PC-9 (cell line): Measurements from ENCODE around the gene DNAJC7. TPM values are rescaled to one million over a fixed set of nuclear protein-coding genes. Genes with fewer than 3 reads are reported as not detected.

Source experiments
- BruUV-seq: library from RNA; stranded (reverse); fragments of 400-500 nt; replicated peaks from 2 replicates; lab custom pipeline; 2021; lab: Mats Ljungman, UMichigan
- CTCF ChIA-PET: fragments of 300-600 bp; sonication (Branson Sonifier 250); formaldehyde crosslinking; loops from one replicate; lab custom pipeline; 2022; ENCODE audit warnings: antibody characterized with exemption; lab: Charles Lee
- POLR2A ChIA-PET: fragments of 300-600 bp; sonication (Branson Sonifier 250); formaldehyde crosslinking; loops from one replicate; lab custom pipeline; 2022; ENCODE audit warnings: antibody characterized with exemption; ENCODE audit not compliant: unreplicated experiment; lab: Charles Lee
- DNase-seq, 2 experiments: peaks; one replicate each; pipeline versions ENCODE4 v3.0.0 to v3.0.0-alpha.2; 2015 to 2022; ENCODE audit warnings: mixed read lengths in 1 of 2
- H2AFZ ChIP-seq: fragments of 200-600 bp; sonication (generic); 2 replicates; pipeline ENCODE4 v1.8.1; 2017; ENCODE audit warnings: antibody characterized with exemption
- H3F3A ChIP-seq: fragments of 200-600 bp; sonication (generic); 2 replicates; pipeline ENCODE4 v1.8.1; 2017; ENCODE audit warnings: antibody characterized with exemption, mild to moderate bottlenecking, low read depth; ENCODE audit not compliant: insufficient read depth
- H3K27ac ChIP-seq: fragments of 200-600 bp; sonication (generic); 2 replicates; pipeline ENCODE4 v1.6.1; 2016; ENCODE audit warnings: mixed run types
- H3K27me3 ChIP-seq: fragments of 200-600 bp; sonication (generic); 2 replicates; pipeline ENCODE4 v1.6.1; 2016; ENCODE audit warnings: low read depth, mixed run types; ENCODE audit not compliant: insufficient read depth
- H3K36me3 ChIP-seq: fragments of 200-600 bp; sonication (generic); 2 replicates; pipeline ENCODE4 v1.6.1; 2016; ENCODE audit warnings: low read depth, mixed run types
- H3K4me1 ChIP-seq: fragments of 200-600 bp; sonication (generic); replicated peaks from 2 replicates; pipeline ENCODE4 v1.6.1; 2016; ENCODE audit warnings: mixed run types; ENCODE audit not compliant: insufficient read depth
- H3K4me2 ChIP-seq: fragments of 200-600 bp; sonication (generic); 2 replicates; pipeline ENCODE4 v1.6.1; 2017; ENCODE audit warnings: mixed run types
- H3K4me3 ChIP-seq: fragments of 200-600 bp; sonication (generic); 2 replicates; pipeline ENCODE4 v1.6.1; 2016; ENCODE audit warnings: mixed run types
- H3K79me2 ChIP-seq: fragments of 200-600 bp; sonication (generic); 2 replicates; pipeline ENCODE4 v1.6.1; 2017; ENCODE audit warnings: low read depth, mixed run types
- H3K9me2 ChIP-seq: fragments of 200-600 bp; sonication (generic); 2 replicates; pipeline ENCODE4 v1.8.1; 2017; ENCODE audit warnings: mild to moderate bottlenecking; ENCODE audit not compliant: insufficient read depth
- H3K9me3 ChIP-seq: fragments of 200-600 bp; sonication (generic); 2 replicates; pipeline ENCODE4 v1.8.1; 2016; ENCODE audit warnings: low read depth; ENCODE audit not compliant: insufficient read depth
- H4K20me1 ChIP-seq: fragments of 200-600 bp; sonication (generic); 2 replicates; pipeline ENCODE4 v1.8.1; 2017; ENCODE audit not compliant: insufficient read depth
- EZH2 ChIP-seq: fragments of 200-600 bp; sonication (generic); IDR thresholded peaks from 2 replicates; pipeline ENCODE4 v1.8.0; 2017; ENCODE audit warnings: antibody characterized with exemption, low read depth
- intact Hi-C: fragments of 100-400 bp; cut with micrococcal nuclease; formaldehyde crosslinking; loops from one replicate; pipeline ENCODE4 v1.10.0; 2022; ENCODE audit not compliant: unreplicated experiment
- total RNA-seq: library from RNA; stranded (reverse); gene quantifications from 2 replicates; pipeline ENCODE4 v1.2.3, GENCODE V29; 2021
- TF ChIP-seq, protein P1 (sequence below): fragments of 200-600 bp; sonication (generic); conservative IDR thresholded peaks from 2 replicates; pipeline ENCODE4 v1.6.1; 2017; ENCODE audit warnings: mixed run types, antibody characterized with exemption, mild to moderate bottlenecking, moderate library complexity

DNAJC7 gene
- total RNA-seq, 1 experiment from 2014 or later: 96.1 TPM

DNA sequence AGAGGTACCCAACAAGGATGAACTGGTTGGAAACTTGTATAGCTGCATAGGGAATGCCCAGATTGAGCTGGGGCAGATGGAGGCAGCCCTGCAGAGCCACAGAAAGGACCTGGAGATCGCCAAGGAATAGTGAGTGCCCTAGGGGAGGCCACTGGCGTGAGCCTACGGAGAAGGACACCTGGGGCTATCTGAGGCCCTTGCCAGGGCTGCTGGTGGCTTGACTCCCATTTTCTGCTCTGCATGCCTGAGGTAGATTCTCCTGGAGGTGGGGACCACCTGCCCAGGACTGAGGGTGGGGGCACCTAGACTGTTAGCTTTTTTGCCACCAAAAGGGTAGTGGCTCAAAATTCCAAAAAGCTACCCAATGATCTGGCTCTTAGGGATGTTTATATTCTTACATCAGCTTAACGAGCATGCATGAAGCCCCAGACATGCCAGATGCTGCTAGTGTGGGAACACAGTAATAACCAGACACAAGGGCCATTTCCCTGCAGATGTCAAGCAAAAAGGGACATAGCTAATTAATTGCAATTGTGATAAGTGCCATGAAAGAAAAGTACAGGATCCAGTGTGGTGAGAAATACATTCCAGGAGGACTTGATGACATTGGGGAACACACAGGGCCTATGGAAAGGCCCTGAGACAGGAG is 78.1 kb downstream of the DNAJC7 start:
- no peaks in the 10 kb centered on the region for H3K27me3 ChIP-seq
- no peak overlapping the region for H3K4me3 ChIP-seq
- H3K27ac ChIP-seq: no peak overlapping the region
- H3K9me3 ChIP-seq: no peaks in the 10 kb centered on the region
- TF ChIP-seq, protein P1, sequence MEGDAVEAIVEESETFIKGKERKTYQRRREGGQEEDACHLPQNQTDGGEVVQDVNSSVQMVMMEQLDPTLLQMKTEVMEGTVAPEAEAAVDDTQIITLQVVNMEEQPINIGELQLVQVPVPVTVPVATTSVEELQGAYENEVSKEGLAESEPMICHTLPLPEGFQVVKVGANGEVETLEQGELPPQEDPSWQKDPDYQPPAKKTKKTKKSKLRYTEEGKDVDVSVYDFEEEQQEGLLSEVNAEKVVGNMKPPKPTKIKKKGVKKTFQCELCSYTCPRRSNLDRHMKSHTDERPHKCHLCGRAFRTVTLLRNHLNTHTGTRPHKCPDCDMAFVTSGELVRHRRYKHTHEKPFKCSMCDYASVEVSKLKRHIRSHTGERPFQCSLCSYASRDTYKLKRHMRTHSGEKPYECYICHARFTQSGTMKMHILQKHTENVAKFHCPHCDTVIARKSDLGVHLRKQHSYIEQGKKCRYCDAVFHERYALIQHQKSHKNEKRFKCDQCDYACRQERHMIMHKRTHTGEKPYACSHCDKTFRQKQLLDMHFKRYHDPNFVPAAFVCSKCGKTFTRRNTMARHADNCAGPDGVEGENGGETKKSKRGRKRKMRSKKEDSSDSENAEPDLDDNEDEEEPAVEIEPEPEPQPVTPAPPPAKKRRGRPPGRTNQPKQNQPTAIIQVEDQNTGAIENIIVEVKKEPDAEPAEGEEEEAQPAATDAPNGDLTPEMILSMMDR: no peak
- no peak for TF ChIP-seq EZH2
- no peaks in the 10 kb centered on the region for H4K20me1 ChIP-seq
- H3K9me2 ChIP-seq: no peaks in the 10 kb centered on the region
- ChIA-PET POLR2A (no interaction called here), CTCF (interaction anchor here (0.5 kb wide), 1 partner anchor 360 kb away, joined by 7 read pairs; no protein-coding TSS in a partner anchor)
- 0 out of 2 replicates have a peak, but pooled peaks cover 3% of the 10 kb centered on the region for H3F3A ChIP-seq
- no peak for DNase-seq
- no peaks in the 10 kb centered on the region for H3K36me3 ChIP-seq
- H2AFZ ChIP-seq: no peak overlapping the region
- H3K4me1 ChIP-seq: no peaks in the 10 kb centered on the region
- no peaks in the 10 kb centered on the region for H3K79me2 ChIP-seq
- no peak overlapping the region for H3K4me2 ChIP-seq
- BruUV-seq: no TSS peak
- intact Hi-C loops: no loop called here

DNA sequence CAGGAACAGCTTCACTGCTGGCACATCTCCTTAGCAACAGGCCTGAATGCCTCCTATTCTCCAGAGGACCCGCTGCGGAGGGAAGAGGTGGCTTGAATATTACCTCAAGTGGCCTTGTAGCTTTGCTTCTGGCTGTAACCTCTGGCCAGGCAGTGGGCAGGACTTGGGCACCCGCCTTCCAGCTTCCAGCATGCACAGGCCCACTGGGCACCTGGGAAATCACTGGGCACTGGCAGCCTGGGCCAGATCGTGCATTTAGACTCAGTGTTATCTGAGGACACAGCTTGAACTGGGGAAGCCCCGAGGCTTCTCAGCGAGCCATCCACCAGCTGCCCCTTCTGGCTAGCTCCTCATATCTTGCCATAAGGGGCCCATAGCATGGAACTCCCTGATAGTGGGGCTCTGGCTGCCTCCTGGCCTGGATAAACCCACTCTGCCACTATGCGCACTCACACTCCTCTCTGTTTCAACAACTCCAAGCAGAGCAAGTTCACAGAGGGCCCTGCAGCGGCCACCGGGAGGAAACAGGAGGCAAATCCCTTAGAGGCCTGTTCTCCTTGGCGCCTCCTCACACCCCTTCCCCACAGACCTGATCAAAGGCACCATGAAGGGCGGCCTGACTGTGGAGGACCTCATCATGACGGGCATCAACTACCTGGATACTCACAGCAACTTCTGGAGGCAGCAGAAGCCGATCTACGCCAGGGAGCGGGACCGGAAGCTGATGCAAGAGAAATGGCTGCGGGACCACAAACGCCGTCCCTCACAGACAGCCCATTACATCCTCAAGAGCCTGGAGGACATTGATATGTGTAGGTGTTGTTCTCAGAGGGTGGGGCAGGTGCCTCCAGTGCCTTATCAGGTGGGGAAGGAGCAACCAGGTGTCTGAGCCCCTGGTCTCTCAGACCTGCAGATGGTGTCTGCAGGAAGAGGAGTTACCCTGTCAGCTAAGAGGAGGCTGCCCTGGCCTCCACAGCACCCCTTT is 79.0 kb downstream of the DNAJC7 start:
- Histone ChIP-seq H3K27me3 (no peaks in the 10 kb centered on the region), H3K9me3 (no peaks in the 10 kb centered on the region), H3K4me1 (no peaks in the 10 kb centered on the region), H3F3A (0 out of 2 replicates have a peak, but pooled peaks cover 3% of the 10 kb centered on the region), H3K79me2 (no peaks in the 10 kb centered on the region), H3K27ac (no peak overlapping the region), H3K9me2 (no peaks in the 10 kb centered on the region), H3K4me3 (no peak overlapping the region), H3K4me2 (no peak overlapping the region), H2AFZ (no peak overlapping the region), H4K20me1 (no peaks in the 10 kb centered on the region), H3K36me3 (no peaks in the 10 kb centered on the region)
- intact Hi-C loops: no loop called here
- no peak for DNase-seq
- ChIA-PET POLR2A (no interaction called here), CTCF (no interaction called here)
- TF ChIP-seq, protein P1: no peak
- no peak for TF ChIP-seq EZH2
- BruUV-seq: no TSS peak

DNA sequence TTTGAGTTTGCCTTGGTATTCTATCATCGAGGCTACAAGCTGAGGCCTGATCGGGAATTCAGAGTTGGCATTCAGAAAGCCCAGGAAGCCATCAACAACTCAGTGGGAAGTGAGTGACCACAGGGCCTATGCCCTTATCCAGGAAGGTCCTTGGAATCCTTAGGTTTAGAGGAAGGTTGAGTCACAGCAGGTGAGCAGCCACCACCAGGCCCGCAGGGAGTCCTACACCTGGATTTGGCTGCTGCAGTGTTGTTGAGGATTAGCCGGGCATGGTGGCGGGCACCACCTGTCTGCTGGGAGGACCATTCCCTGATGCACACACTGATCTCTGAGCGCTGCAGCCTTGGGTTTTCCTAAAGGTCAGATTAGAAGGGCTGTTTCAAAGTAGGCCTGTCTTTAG is 81.6 kb downstream of the DNAJC7 start:
- Histone ChIP-seq H4K20me1 (no peaks in the 10 kb centered on the region), H3F3A (no peaks in the 10 kb centered on the region), H3K36me3 (no peaks in the 10 kb centered on the region), H3K9me2 (no peaks in the 10 kb centered on the region), H3K4me2 (no peak overlapping the region), H3K79me2 (no peaks in the 10 kb centered on the region), H3K27ac (no peak overlapping the region), H2AFZ (no peak overlapping the region), H3K4me1 (peaks cover 15% of the 10 kb centered on the region), H3K4me3 (no peak overlapping the region), H3K27me3 (no peaks in the 10 kb centered on the region), H3K9me3 (no peaks in the 10 kb centered on the region)
- no TSS peak for BruUV-seq
- ChIA-PET CTCF (no interaction called here), POLR2A (interaction anchor here (0.6 kb wide), 1 partner anchor 17 kb away, joined by 3 read pairs; the partner anchor contains the start of gene ACLY)
- no peak for DNase-seq
- TF ChIP-seq, protein P1: no peak
- TF ChIP-seq EZH2: no peak
- intact Hi-C loops: no loop called here
